OCI-LY3 (cell line): Measurements from ENCODE around the gene CASR.

Experiments
- H2AFZ ChIP-seq: fragments of 200-600, 300-600 bp; shearing (Covaris generic); 2 replicates; pipeline ENCODE4 v1.6.0; 2014; ENCODE audit warnings: antibody characterized with exemption, low read depth, low read length
- H3K27ac ChIP-seq: fragments of 200-600, 300-600 bp; sonication (generic); 2 replicates; pipeline ENCODE4 v1.5.1; 2014; ENCODE audit warnings: mild to moderate bottlenecking, low read length, moderate library complexity, mixed read lengths
- H3K27me3 ChIP-seq: fragments of 200-600, 300-600 bp; sonication (generic); 2 replicates; pipeline ENCODE4 v1.6.1; 2014; ENCODE audit warnings: low read depth, low read length, mixed read lengths
- H3K36me3 ChIP-seq: fragments of 200-600, 300-600 bp; sonication (generic); replicated peaks from 2 replicates; pipeline ENCODE3; 2014; ENCODE audit warnings: low read depth, low read length, mixed read lengths
- H3K4me1 ChIP-seq: fragments of 300-600, 200-600 bp; sonication (generic); 2 replicates; pipeline ENCODE4 v1.6.1; 2014; ENCODE audit warnings: low read length, mixed read lengths
- H3K4me2 ChIP-seq: fragments of 200-600, 300-600 bp; sonication (generic); 2 replicates; pipeline ENCODE4 v1.6.1; 2014; ENCODE audit warnings: low read length, mixed read lengths
- H3K4me3 ChIP-seq: fragments of 300-600, 200-600 bp; sonication (generic); 2 replicates; pipeline ENCODE4 v1.5.1; 2014; ENCODE audit warnings: antibody characterized with exemption, mild to moderate bottlenecking, low read length, moderate library complexity
- H3K79me2 ChIP-seq: fragments of 300-600, 200-600 bp; shearing (Covaris generic); 2 replicates; pipeline ENCODE4 v1.6.1; 2014; ENCODE audit warnings: mild to moderate bottlenecking, low read length, mixed read lengths
- H3K9ac ChIP-seq: fragments of 300-600, 200-600 bp; shearing (Covaris generic); 2 replicates; pipeline ENCODE4 v1.6.0; 2014; ENCODE audit warnings: mild to moderate bottlenecking, low read length, moderate library complexity
- H3K9me3 ChIP-seq: fragments of 200-600, 300-600 bp; shearing (Covaris generic); 2 replicates; pipeline ENCODE4 v1.6.1; 2014; ENCODE audit warnings: low read length, mixed read lengths; ENCODE audit not compliant: insufficient read depth
- H4K20me1 ChIP-seq: fragments of 200-600, 300-600 bp; sonication (generic); 2 replicates; pipeline ENCODE4 v1.6.1; 2016; ENCODE audit warnings: low read length, mixed read lengths; ENCODE audit not compliant: insufficient read depth
- EZH2phosphoT487 ChIP-seq: fragments of 200-600 bp; shearing (Covaris generic); IDR thresholded peaks from 2 replicates; pipeline ENCODE4 v1.6.1; 2018; ENCODE audit warnings: antibody characterized with exemption, mixed run types, low read depth
- TF ChIP-seq, protein P1 (sequence below): fragments of 200-600, 300-600 bp; sonication (generic); IDR thresholded peaks from 2 replicates; pipeline ENCODE4 v1.5.1; 2014; ENCODE audit warnings: antibody characterized with exemption, low read length, low read depth

Gene CASR

DNA sequence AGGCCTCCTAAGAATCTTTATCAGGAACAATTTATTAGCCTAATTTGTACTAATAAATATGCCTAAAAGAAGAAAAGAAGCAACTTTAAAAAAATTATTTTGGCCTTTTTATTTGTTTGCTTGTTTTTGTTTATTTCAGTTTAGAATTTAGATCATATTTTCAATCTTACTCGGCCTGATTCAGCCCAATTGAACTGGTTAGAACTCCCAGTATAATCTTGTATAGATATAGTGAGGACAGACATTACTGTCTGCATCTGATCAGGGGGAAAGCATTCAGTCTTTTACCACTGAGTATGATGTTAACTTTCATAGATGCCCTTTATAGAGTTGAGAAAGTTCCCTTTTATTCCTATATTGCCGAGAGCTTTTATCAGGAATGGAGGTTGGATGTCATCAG is 85.6 kb downstream of the CASR start:
- no peaks in the 10 kb centered on the region for H3K27me3 ChIP-seq
- no peak overlapping the region for H3K27ac ChIP-seq

DNA sequence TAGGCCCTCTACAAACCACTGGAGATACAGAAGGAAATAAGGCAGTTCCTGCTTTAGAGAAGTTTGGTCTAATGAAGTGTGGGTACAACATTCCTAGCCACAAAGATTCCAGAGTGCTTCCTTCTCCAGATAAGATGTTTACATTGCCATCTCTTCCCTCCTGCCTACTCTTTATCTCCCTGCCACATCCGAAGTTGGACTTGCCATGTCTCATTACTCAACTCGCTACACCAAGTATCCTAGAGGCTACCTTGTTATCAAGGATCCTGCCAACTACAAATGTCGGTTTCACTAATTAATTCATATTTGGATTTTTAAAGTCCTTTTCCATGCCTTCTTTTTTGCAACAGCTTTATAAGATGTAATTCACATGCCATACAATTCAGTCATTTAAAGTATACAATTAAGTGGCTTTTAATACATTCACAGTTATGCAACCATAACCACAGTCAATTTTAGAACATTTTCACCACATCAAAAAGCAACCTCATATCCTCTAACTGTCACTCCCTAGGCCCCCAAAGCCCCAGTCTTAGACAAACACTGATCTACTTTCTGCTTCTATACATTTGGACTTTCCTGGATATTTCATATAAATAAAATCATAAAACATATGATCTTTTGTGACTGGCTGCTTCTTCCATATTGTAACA is 87.9 kb downstream of the CASR start:
- no peaks in the 10 kb centered on the region for H3K79me2 ChIP-seq
- H3K4me1 ChIP-seq = peaks cover 13% of the 10 kb centered on the region
- no peak overlapping the region for H2AFZ ChIP-seq
- TF ChIP-seq, protein P1, sequence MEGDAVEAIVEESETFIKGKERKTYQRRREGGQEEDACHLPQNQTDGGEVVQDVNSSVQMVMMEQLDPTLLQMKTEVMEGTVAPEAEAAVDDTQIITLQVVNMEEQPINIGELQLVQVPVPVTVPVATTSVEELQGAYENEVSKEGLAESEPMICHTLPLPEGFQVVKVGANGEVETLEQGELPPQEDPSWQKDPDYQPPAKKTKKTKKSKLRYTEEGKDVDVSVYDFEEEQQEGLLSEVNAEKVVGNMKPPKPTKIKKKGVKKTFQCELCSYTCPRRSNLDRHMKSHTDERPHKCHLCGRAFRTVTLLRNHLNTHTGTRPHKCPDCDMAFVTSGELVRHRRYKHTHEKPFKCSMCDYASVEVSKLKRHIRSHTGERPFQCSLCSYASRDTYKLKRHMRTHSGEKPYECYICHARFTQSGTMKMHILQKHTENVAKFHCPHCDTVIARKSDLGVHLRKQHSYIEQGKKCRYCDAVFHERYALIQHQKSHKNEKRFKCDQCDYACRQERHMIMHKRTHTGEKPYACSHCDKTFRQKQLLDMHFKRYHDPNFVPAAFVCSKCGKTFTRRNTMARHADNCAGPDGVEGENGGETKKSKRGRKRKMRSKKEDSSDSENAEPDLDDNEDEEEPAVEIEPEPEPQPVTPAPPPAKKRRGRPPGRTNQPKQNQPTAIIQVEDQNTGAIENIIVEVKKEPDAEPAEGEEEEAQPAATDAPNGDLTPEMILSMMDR = no peak
- TF ChIP-seq EZH2phosphoT487 = no peak
- H3K9ac ChIP-seq = no peak overlapping the region
- H4K20me1 ChIP-seq = no peaks in the 10 kb centered on the region
- no peak overlapping the region for H3K27ac ChIP-seq
- H3K4me2 ChIP-seq = no peak overlapping the region
- H3K4me3 ChIP-seq = no peak overlapping the region
- no peaks in the 10 kb centered on the region for H3K36me3 ChIP-seq
- no peaks in the 10 kb centered on the region for H3K9me3 ChIP-seq
- H3K27me3 ChIP-seq = no peaks in the 10 kb centered on the region

More for the DNA sequence above, 85.6 kb downstream of the CASR start:
- Histone ChIP-seq H3K9me3 (no peaks in the 10 kb centered on the region), H3K9ac (no peak overlapping the region), H3K4me2 (no peak overlapping the region), H2AFZ (no peak overlapping the region), H3K4me1 (peaks cover 37% of the 10 kb centered on the region), H3K79me2 (no peaks in the 10 kb centered on the region), H3K36me3 (no peaks in the 10 kb centered on the region), H4K20me1 (no peaks in the 10 kb centered on the region), H3K4me3 (no peak overlapping the region)
- TF ChIP-seq EZH2phosphoT487 = no peak
- TF ChIP-seq, protein P1 = no peak

DNA sequence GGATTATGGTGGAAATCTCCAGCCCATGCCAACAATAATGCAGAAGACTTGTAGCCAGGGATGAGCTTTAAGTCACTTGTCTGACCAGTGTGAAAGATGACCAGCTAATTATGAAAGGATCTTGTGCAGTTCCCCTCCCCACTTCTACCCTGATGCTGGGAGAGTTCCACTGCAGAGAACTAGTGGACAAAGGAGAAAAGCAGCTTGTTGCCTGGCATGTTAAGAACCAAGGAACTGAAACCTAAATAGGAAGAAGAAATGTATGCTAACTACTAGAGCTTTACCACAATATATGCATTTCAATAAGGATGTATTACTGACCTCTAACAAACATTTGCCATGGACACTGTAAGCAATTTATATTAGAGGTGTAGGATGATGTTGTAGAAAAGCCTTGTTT is 89.4 kb downstream of the CASR start:
- Histone ChIP-seq H3K9ac (no peak overlapping the region), H3K4me3 (no peak overlapping the region), H3K27me3 (no peaks in the 10 kb centered on the region), H2AFZ (no peak overlapping the region), H3K79me2 (no peaks in the 10 kb centered on the region), H3K36me3 (no peaks in the 10 kb centered on the region), H3K27ac (no peak overlapping the region), H4K20me1 (no peaks in the 10 kb centered on the region), H3K4me1 (peaks cover 13% of the 10 kb centered on the region), H3K9me3 (no peaks in the 10 kb centered on the region), H3K4me2 (peak overlapping the region; percentile 10; the same call in 1 of the 2 replicates)
- TF ChIP-seq, protein P1 = no peak
- TF ChIP-seq EZH2phosphoT487 = no peak

DNA sequence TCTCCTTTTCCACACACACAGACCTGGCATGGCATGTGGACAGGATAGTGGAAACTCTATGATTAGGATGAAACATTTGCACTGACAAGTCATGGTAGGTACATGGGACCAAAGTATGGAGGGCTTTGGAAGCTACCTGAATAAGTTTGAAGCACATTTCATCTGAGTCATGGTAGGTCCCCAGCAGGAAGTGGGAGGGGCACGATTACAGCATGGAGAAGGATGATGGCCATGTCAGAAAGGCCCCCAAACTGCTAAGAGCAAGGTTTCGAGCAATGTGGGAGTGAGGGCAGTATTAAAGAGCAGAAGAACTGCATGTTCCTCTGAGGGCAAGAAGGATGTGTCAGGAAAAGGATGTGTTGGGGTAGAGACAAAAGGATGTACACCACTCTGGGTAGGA is 90.0 kb downstream of the CASR start:
- Histone ChIP-seq H3K79me2 (no peaks in the 10 kb centered on the region), H3K4me3 (no peak overlapping the region), H4K20me1 (no peaks in the 10 kb centered on the region), H3K27me3 (no peaks in the 10 kb centered on the region), H3K4me1 (peaks cover 13% of the 10 kb centered on the region), H3K4me2 (no peak overlapping the region), H3K9ac (no peak overlapping the region), H2AFZ (no peak overlapping the region), H3K9me3 (no peaks in the 10 kb centered on the region), H3K27ac (no peak overlapping the region), H3K36me3 (no peaks in the 10 kb centered on the region)
- TF ChIP-seq EZH2phosphoT487 = no peak
- TF ChIP-seq, protein P1 = no peak
